Measurements from ENCODE around the gene PTPN3. TPM values are rescaled to one million over a fixed set of nuclear protein-coding genes. Genes with fewer than 3 reads are reported as not detected.
"Not testable (repeated sequence)": the region's sequence is repeated elsewhere in the genome, so short reads cannot be mapped to it uniquely, and the experiment has no call there.

Gene PTPN3
- total and polyA plus RNA-seq, 5 experiments from 2014 or later = not detected

DNA sequence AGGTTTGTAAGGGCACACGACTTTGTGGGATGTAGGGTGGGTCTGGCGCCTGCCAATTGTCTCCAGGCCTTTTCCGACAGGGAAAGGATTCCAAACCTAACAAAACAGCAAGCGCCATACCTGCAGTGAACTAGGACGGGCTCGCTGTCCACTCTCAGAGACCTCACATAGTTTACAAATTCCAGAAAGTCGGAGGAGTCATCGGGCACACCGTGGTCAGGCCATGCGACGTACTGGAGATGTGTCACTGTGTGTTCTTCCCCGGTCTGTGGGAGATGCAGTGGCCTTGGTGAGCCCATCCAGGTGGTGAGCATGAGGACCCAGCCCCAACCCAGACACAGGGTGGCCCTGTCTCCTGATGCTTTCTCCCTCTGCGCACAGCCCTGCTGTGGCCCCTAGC lies 115.9 kb downstream of the PTPN3 start:
- no peaks in the 10 kb centered on the region for H3K4me1 Mint-ChIP-seq
- POLR2A ChIA-PET = no interaction called here
- H3K9me3 Mint-ChIP-seq = no peaks in the 10 kb centered on the region
- ATAC-seq = no peak
- no peaks in the 10 kb centered on the region for H3K36me3 Mint-ChIP-seq
- no peak for DNase-seq
- H3K27me3 Mint-ChIP-seq = peaks cover 5 to 24% (median 9%) of the 10 kb centered on the region in 5 donors
- H3K4me3 Mint-ChIP-seq = no peak overlapping the region
- no peak overlapping the region for H3K27ac Mint-ChIP-seq

GRCh38 chr9:109381011-109381729 lies 116.9 kb downstream of the PTPN3 start:
- DNase-seq = no peak

DNA sequence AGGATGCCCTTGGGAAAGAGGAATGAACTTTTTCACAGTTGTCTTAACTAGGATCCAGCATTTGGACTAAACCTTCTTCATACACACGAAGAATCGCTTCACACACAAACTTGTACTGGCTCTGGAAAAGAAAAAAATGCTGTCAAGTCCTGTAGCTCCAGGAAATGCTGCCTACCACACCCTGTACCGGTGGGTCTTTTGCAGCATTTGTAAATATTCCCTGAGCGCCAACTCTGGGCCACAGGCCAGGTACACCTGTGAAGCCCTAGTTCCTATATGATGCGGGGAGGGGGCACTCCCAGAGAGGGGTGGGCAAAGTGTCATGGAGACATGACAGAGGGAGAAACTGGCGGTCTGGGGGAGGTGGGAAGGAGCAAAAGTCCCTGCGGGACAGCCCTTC lies 118.6 kb downstream of the PTPN3 start:
- H3K36me3 Mint-ChIP-seq = no peaks in the 10 kb centered on the region
- no peaks in the 10 kb centered on the region for H3K4me1 Mint-ChIP-seq
- DNase-seq (no peak), ATAC-seq (no peak)
- POLR2A ChIA-PET = no interaction called here
- no peaks in the 10 kb centered on the region for H3K9me3 Mint-ChIP-seq
- no peak overlapping the region for H3K27ac Mint-ChIP-seq
- no peak overlapping the region for H3K4me3 Mint-ChIP-seq
- H3K27me3 Mint-ChIP-seq = peaks cover 0 to 8% (median 4%) of the 10 kb centered on the region in 5 donors

More at GRCh38 chr9:109381011-109381729, 116.9 kb downstream of the PTPN3 start:
- no peak overlapping the region for H3K27ac Mint-ChIP-seq
- no peaks in the 10 kb centered on the region for H3K4me1 Mint-ChIP-seq
- ATAC-seq = no peak
- POLR2A ChIA-PET = no interaction called here
- H3K4me3 Mint-ChIP-seq = no peak overlapping the region
- peaks cover 5 to 15% (median 9%) of the 10 kb centered on the region in 5 donors for H3K27me3 Mint-ChIP-seq
- H3K36me3 Mint-ChIP-seq = no peaks in the 10 kb centered on the region
- no peaks in the 10 kb centered on the region for H3K9me3 Mint-ChIP-seq

- H3K27me3 Mint-ChIP-seq = peaks cover 0 to 6% (median 2%) of the 10 kb centered on the region in 5 donors
- no peak overlapping the region for H3K27ac Mint-ChIP-seq
- no peak overlapping the region for H3K4me3 Mint-ChIP-seq
- peaks cover 0 to 2% (median 0%) of the 10 kb centered on the region in 9 donors for H3K9me3 Mint-ChIP-seq
- DNase-seq (no peak), ATAC-seq (no peak)
- POLR2A ChIA-PET = no interaction called here
- H3K4me1 Mint-ChIP-seq = no peaks in the 10 kb centered on the region
- no peaks in the 10 kb centered on the region for H3K36me3 Mint-ChIP-seq
Measured at GRCh38 chr9:109378316-109378715, 119.8 kb downstream of the PTPN3 start.

DNA sequence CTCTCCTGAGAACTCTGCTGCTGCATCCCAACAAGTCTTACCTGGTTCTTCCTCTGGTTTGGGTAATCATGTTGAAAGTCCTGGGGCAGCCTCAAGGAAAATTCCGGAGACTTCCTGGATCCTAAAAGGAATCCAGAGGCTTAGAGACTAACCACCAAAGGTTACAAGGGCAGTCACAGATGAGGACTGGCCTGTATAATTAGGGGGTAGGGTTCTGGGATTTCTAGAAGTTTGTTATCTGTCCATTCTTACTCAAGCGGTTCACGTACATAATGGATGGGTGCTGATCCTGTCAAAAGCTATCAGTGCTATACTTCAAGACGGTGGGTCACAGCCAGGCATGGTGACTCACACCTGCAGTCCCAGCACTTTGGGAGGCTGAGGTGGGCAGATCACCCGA lies 125.9 kb downstream of the PTPN3 start:
- ATAC-seq (no peak), DNase-seq (no peak)
- Mint-ChIP-seq H3K4me1 (no peaks in the 10 kb centered on the region), H3K9me3 (peaks cover 0 to 15% (median 4%) of the 10 kb centered on the region in 9 donors), H3K36me3 (no peaks in the 10 kb centered on the region), H3K27ac (no peak overlapping the region), H3K4me3 (no peak overlapping the region), H3K27me3 (peaks cover 0 to 13% (median 2%) of the 10 kb centered on the region in 5 donors)
- POLR2A ChIA-PET = no interaction called here

- POLR2A ChIA-PET = no interaction called here
- ATAC-seq (no peak), DNase-seq (no peak)
- Mint-ChIP-seq H3K9me3 (peaks cover 0 to 15% (median 4%) of the 10 kb centered on the region in 9 donors), H3K4me3 (no peak overlapping the region), H3K27me3 (peaks cover 0 to 13% (median 2%) of the 10 kb centered on the region in 5 donors), H3K36me3 (no peaks in the 10 kb centered on the region), H3K27ac (no peak overlapping the region), H3K4me1 (no peaks in the 10 kb centered on the region)
Measured at GRCh38 chr9:109371374-109371773, 126.7 kb downstream of the PTPN3 start.

GRCh38 chr9:109369285-109369684 lies 128.8 kb downstream of the PTPN3 start:
- Mint-ChIP-seq H3K4me3 (no peak overlapping the region), H3K9me3 (peaks cover 0 to 15% (median 4%) of the 10 kb centered on the region in 9 donors)

GRCh38 chr9:109360771-109361170 lies 137.3 kb downstream of the PTPN3 start:
- peaks cover 0 to 2% (median 0%) of the 10 kb centered on the region in 9 donors for H3K9me3 Mint-ChIP-seq
- no peak overlapping the region for H3K27ac Mint-ChIP-seq
- H3K36me3 Mint-ChIP-seq = no peaks in the 10 kb centered on the region
- POLR2A ChIA-PET = no interaction called here
- no peak overlapping the region for H3K4me3 Mint-ChIP-seq
- no peaks in the 10 kb centered on the region for H3K4me1 Mint-ChIP-seq
- no peak for DNase-seq
- ATAC-seq = no peak
- H3K27me3 Mint-ChIP-seq = peaks cover 1 to 9% (median 5%) of the 10 kb centered on the region in 5 donors

More at GRCh38 chr9:109369285-109369684, 128.8 kb downstream of the PTPN3 start:
- POLR2A ChIA-PET = no interaction called here
- Mint-ChIP-seq H3K4me1 (no peaks in the 10 kb centered on the region), H3K36me3 (no peaks in the 10 kb centered on the region), H3K27me3 (peaks cover 1 to 13% (median 9%) of the 10 kb centered on the region in 5 donors), H3K27ac (no peak overlapping the region)
- ATAC-seq (no peak), DNase-seq (no peak)

DNA sequence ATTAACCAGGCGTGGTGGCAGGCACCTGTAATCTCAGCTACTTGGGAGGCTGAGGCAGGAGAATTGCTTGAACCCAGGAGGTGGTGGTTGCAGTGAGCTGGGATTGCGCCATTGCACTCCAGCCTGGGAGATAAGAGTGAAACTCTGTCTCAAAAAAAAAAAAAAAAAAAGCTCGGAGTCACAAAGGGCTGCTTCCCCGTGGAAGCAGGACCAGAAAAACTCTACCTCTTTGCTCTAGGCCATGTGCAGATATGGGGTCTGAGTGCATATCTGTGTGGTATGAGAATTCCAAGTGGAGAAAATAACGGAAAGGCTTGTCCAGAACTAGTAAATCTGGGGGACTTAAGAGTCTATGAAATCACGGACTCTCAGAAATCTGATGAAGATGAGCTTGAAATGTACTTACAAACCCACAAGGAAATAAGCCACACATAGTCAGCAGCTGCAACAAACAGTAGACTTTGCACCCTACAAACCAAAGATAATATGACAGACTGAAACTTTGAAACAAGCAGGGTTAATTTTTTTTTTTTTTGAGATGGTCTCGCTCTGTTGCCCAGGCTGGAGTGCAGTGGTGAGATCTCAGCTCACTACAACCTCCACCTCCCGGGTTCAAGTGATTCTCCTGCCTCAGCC lies 139.0 kb downstream of the PTPN3 start:
- ATAC-seq, DNase-seq, H3K4me3 Mint-ChIP-seq, H3K27ac Mint-ChIP-seq, H3K4me1 Mint-ChIP-seq, POLR2A ChIA-PET, H3K9me3 Mint-ChIP-seq, H3K36me3 Mint-ChIP-seq: not testable (repeated sequence)
- peaks cover 5 to 17% (median 8%) of the 10 kb centered on the region in 5 donors for H3K27me3 Mint-ChIP-seq

DNA sequence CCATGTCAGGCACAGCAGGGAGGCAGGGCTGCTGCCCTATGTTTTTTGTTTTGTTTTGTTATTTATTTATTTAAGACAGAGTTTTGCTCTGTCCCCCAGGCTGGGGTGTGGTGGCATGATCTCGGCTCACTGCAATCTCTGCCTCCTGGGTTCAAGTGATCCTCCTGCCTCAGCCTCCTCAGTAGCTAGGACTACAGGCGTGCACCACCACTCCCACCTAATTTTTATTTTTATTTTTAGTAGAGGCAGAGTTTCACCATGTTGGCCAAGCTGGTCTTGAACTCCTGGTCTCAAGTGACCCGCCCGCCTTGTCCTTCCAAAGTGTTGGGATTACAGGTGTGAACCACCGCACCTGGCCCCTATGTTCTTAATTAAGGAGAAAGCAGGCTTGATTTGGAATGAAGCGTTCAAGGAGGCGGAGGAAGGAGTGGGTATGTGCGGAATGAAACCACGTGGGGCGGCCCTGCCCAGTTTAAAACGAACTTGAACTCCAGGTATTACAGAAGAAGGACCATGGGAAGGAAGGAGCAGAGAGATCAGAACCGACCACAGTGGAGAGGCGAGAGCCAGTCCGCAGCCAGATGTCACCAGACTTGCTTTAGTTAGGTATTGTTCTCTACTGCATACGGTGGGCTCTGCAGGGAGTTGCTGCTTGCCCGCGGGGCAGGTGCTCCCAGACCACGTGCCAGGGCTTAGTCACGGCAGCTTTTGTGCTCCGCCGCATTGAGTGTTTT lies 142.4 kb downstream of the PTPN3 start:
- ATAC-seq (no peak), DNase-seq (no peak)
- Mint-ChIP-seq H3K4me1 (peaks cover 0 to 2% (median 0%) of the 10 kb centered on the region in 4 donors), H3K27me3 (peaks cover 5 to 38% (median 12%) of the 10 kb centered on the region in 5 donors), H3K4me3 (no peak overlapping the region), H3K36me3 (no peaks in the 10 kb centered on the region), H3K9me3 (peaks cover 0 to 9% (median 2%) of the 10 kb centered on the region in 9 donors), H3K27ac (no peak overlapping the region)
- POLR2A ChIA-PET = no interaction called here

GRCh38 chr9:109354190-109354589 lies 143.9 kb downstream of the PTPN3 start:
- Mint-ChIP-seq H3K4me3 (no peak overlapping the region), H3K4me1 (peaks cover 0 to 2% (median 0%) of the 10 kb centered on the region in 4 donors), H3K27me3 (peaks cover 5 to 40% (median 12%) of the 10 kb centered on the region in 5 donors), H3K36me3 (no peaks in the 10 kb centered on the region), H3K9me3 (peaks cover 0 to 9% (median 2%) of the 10 kb centered on the region in 9 donors), H3K27ac (no peak overlapping the region)
- DNase-seq = no peak
- no peak for ATAC-seq
- POLR2A ChIA-PET = no interaction called here

DNA sequence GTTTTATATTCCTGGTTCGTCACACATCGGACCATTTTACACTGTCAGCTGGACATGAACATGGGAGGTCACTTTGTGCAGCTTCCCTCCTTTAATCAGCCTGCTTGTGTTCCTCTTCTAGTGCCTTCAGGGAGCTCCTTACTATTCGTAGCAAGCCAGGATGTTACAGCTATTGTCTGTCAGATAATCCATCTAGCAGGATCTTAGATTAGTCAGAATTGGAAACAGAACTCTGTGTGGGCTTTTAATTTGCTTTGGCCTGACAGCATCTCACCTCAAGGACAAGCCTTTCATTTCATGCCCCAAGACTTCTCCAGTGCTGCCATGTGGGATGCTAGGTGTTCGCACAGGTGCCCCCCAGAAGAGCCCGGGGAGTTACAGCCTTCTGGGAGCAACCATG lies 147.1 kb downstream of the PTPN3 start:
- H3K4me3 Mint-ChIP-seq = no peak overlapping the region
- no peaks in the 10 kb centered on the region for H3K36me3 Mint-ChIP-seq
- H3K4me1 Mint-ChIP-seq = peaks cover 0 to 2% (median 0%) of the 10 kb centered on the region in 4 donors
- POLR2A ChIA-PET = no interaction called here
- H3K9me3 Mint-ChIP-seq = peaks cover 0 to 9% (median 0%) of the 10 kb centered on the region in 9 donors
- H3K27ac Mint-ChIP-seq = no peak overlapping the region
- DNase-seq (no peak), ATAC-seq (no peak)
- peaks cover 3 to 40% (median 10%) of the 10 kb centered on the region in 5 donors for H3K27me3 Mint-ChIP-seq

- DNase-seq = no peak
- no peak overlapping the region for H3K4me3 Mint-ChIP-seq
- peaks cover 0 to 4% (median 0%) of the 10 kb centered on the region in 9 donors for H3K9me3 Mint-ChIP-seq
- H3K4me1 Mint-ChIP-seq = no peaks in the 10 kb centered on the region
- H3K36me3 Mint-ChIP-seq = no peaks in the 10 kb centered on the region
- H3K27ac Mint-ChIP-seq = no peak overlapping the region
- POLR2A ChIA-PET = no interaction called here
- peaks cover 0 to 27% (median 5%) of the 10 kb centered on the region in 5 donors for H3K27me3 Mint-ChIP-seq
- no peak for ATAC-seq
Measured at GRCh38 chr9:109349421-109349846, 148.7 kb downstream of the PTPN3 start.
